ENCODE results near the gene MACROD2. TPM values are rescaled to one million over a fixed set of nuclear protein-coding genes. Genes with fewer than 3 reads are reported as not detected.

The MACROD2 gene
- total RNA-seq, 1 donor from 2014 or later, result not detected

GRCh38 chr20:16035576-16035975 is 2040.3 kb downstream of the MACROD2 start:
- Mint-ChIP-seq H3K27me3 (ENCODE audit: low read depth) (no peaks in the 10 kb centered on the region), H3K4me1 (ENCODE audit: low read depth) (no peaks in the 10 kb centered on the region), H3K27ac (no peak overlapping the region), H3K36me3 (ENCODE audit: low read depth) (no peaks in the 10 kb centered on the region), H3K4me3 (ENCODE audit: low read depth) (no peak overlapping the region), H3K9me3 (no peaks in the 10 kb centered on the region)
- no peak for DNase-seq (ENCODE audit: low spot score)
- intact Hi-C loops (cut with micrococcal nuclease), result no loop called here

GRCh38 chr20:16036331-16036730 is 2041.0 kb downstream of the MACROD2 start:
- no peak overlapping the region for H3K27ac Mint-ChIP-seq
- no peaks in the 10 kb centered on the region for H3K4me1 Mint-ChIP-seq (ENCODE audit: low read depth)

GRCh38 chr20:16040742-16041141 is 2045.4 kb downstream of the MACROD2 start:
- Mint-ChIP-seq H3K27me3 (ENCODE audit: low read depth) (no peaks in the 10 kb centered on the region), H3K36me3 (ENCODE audit: low read depth) (no peaks in the 10 kb centered on the region), H3K4me3 (ENCODE audit: low read depth) (no peak overlapping the region), H3K4me1 (ENCODE audit: low read depth) (no peaks in the 10 kb centered on the region), H3K27ac (no peak overlapping the region), H3K9me3 (peaks cover 4% of the 10 kb centered on the region)
- intact Hi-C loops (cut with micrococcal nuclease), result no loop called here
- no peak for DNase-seq (ENCODE audit: low spot score)

More at GRCh38 chr20:16036331-16036730, 2041.0 kb downstream of the MACROD2 start:
- no peak for DNase-seq (ENCODE audit: low spot score)
- no peaks in the 10 kb centered on the region for H3K9me3 Mint-ChIP-seq
- no peaks in the 10 kb centered on the region for H3K36me3 Mint-ChIP-seq (ENCODE audit: low read depth)
- intact Hi-C loops (cut with micrococcal nuclease), result no loop called here
- H3K27me3 Mint-ChIP-seq (ENCODE audit: low read depth), result no peaks in the 10 kb centered on the region
- H3K4me3 Mint-ChIP-seq (ENCODE audit: low read depth), result no peak overlapping the region

- no peaks in the 10 kb centered on the region for H3K27me3 Mint-ChIP-seq (ENCODE audit: low read depth)
- no peaks in the 10 kb centered on the region for H3K36me3 Mint-ChIP-seq (ENCODE audit: low read depth)
- no peak for DNase-seq (ENCODE audit: low spot score)
- no peak overlapping the region for H3K4me3 Mint-ChIP-seq (ENCODE audit: low read depth)
- H3K27ac Mint-ChIP-seq, result no peak overlapping the region
- no peaks in the 10 kb centered on the region for H3K4me1 Mint-ChIP-seq (ENCODE audit: low read depth)
- intact Hi-C loops (cut with micrococcal nuclease), result no loop called here
- peaks cover 4% of the 10 kb centered on the region for H3K9me3 Mint-ChIP-seq
Measured at GRCh38 chr20:16042731-16043130, 2047.4 kb downstream of the MACROD2 start.

- no peaks in the 10 kb centered on the region for H3K27me3 Mint-ChIP-seq (ENCODE audit: low read depth)
- no peak overlapping the region for H3K27ac Mint-ChIP-seq
- H3K4me1 Mint-ChIP-seq (ENCODE audit: low read depth), result no peaks in the 10 kb centered on the region
- intact Hi-C loops (cut with micrococcal nuclease), result no loop called here
- H3K36me3 Mint-ChIP-seq (ENCODE audit: low read depth), result no peaks in the 10 kb centered on the region
- peaks cover 4% of the 10 kb centered on the region for H3K9me3 Mint-ChIP-seq
- no peak for DNase-seq (ENCODE audit: low spot score)
- no peak overlapping the region for H3K4me3 Mint-ChIP-seq (ENCODE audit: low read depth)
Measured at GRCh38 chr20:16043931-16044330, 2048.6 kb downstream of the MACROD2 start.

GRCh38 chr20:16048876-16049275 is 2053.6 kb downstream of the MACROD2 start:
- no peak overlapping the region for H3K4me3 Mint-ChIP-seq (ENCODE audit: low read depth)
- H3K36me3 Mint-ChIP-seq (ENCODE audit: low read depth), result no peaks in the 10 kb centered on the region
- intact Hi-C loops (cut with micrococcal nuclease), result no loop called here
- H3K27me3 Mint-ChIP-seq (ENCODE audit: low read depth), result no peaks in the 10 kb centered on the region
- H3K9me3 Mint-ChIP-seq, result peaks cover 1% of the 10 kb centered on the region
- H3K4me1 Mint-ChIP-seq (ENCODE audit: low read depth), result no peaks in the 10 kb centered on the region
- no peak overlapping the region for H3K27ac Mint-ChIP-seq
- DNase-seq (ENCODE audit: low spot score), result no peak

- H3K27ac Mint-ChIP-seq, result no peak overlapping the region
- H3K4me3 Mint-ChIP-seq (ENCODE audit: low read depth), result no peak overlapping the region
- H3K4me1 Mint-ChIP-seq (ENCODE audit: low read depth), result no peaks in the 10 kb centered on the region
- no peak for DNase-seq (ENCODE audit: low spot score)
- no peaks in the 10 kb centered on the region for H3K36me3 Mint-ChIP-seq (ENCODE audit: low read depth)
- H3K9me3 Mint-ChIP-seq, result no peaks in the 10 kb centered on the region
- no peaks in the 10 kb centered on the region for H3K27me3 Mint-ChIP-seq (ENCODE audit: low read depth)
- intact Hi-C loops (cut with micrococcal nuclease), result no loop called here
Measured at GRCh38 chr20:16049529-16050093, 2054.3 kb downstream of the MACROD2 start.

GRCh38 chr20:16050366-16050765 is 2055.1 kb downstream of the MACROD2 start:
- Mint-ChIP-seq H3K36me3 (ENCODE audit: low read depth) (no peaks in the 10 kb centered on the region), H3K27ac (no peak overlapping the region), H3K4me3 (ENCODE audit: low read depth) (no peak overlapping the region), H3K9me3 (peaks cover under 1% of the 10 kb centered on the region), H3K4me1 (ENCODE audit: low read depth) (no peaks in the 10 kb centered on the region), H3K27me3 (ENCODE audit: low read depth) (no peaks in the 10 kb centered on the region)
- intact Hi-C loops (cut with micrococcal nuclease), result no loop called here
- no peak for DNase-seq (ENCODE audit: low spot score)

GRCh38 chr20:16051968-16052367 is 2056.7 kb downstream of the MACROD2 start:
- DNase-seq (ENCODE audit: low spot score), result no peak
- Mint-ChIP-seq H3K36me3 (ENCODE audit: low read depth) (no peaks in the 10 kb centered on the region), H3K27me3 (ENCODE audit: low read depth) (no peaks in the 10 kb centered on the region), H3K9me3 (peaks cover 4% of the 10 kb centered on the region), H3K4me3 (ENCODE audit: low read depth) (no peak overlapping the region), H3K27ac (no peak overlapping the region), H3K4me1 (ENCODE audit: low read depth) (no peaks in the 10 kb centered on the region)
- intact Hi-C loops (cut with micrococcal nuclease), result no loop called here

GRCh38 chr20:16052456-16052855 is 2057.1 kb downstream of the MACROD2 start:
- H3K36me3 Mint-ChIP-seq (ENCODE audit: low read depth), result no peaks in the 10 kb centered on the region
- no peaks in the 10 kb centered on the region for H3K4me1 Mint-ChIP-seq (ENCODE audit: low read depth)
- no peak overlapping the region for H3K4me3 Mint-ChIP-seq (ENCODE audit: low read depth)
- intact Hi-C loops (cut with micrococcal nuclease), result no loop called here
- H3K9me3 Mint-ChIP-seq, result peaks cover 4% of the 10 kb centered on the region
- no peak overlapping the region for H3K27ac Mint-ChIP-seq
- DNase-seq (ENCODE audit: low spot score), result no peak
- H3K27me3 Mint-ChIP-seq (ENCODE audit: low read depth), result no peaks in the 10 kb centered on the region

GRCh38 chr20:16054985-16055384 is 2059.7 kb downstream of the MACROD2 start:
- Mint-ChIP-seq H3K4me3 (ENCODE audit: low read depth) (no peak overlapping the region), H3K27ac (no peak overlapping the region), H3K9me3 (peaks cover 7% of the 10 kb centered on the region), H3K4me1 (ENCODE audit: low read depth) (no peaks in the 10 kb centered on the region), H3K36me3 (ENCODE audit: low read depth) (no peaks in the 10 kb centered on the region), H3K27me3 (ENCODE audit: low read depth) (no peaks in the 10 kb centered on the region)
- intact Hi-C loops (cut with micrococcal nuclease), result no loop called here
- no peak for DNase-seq (ENCODE audit: low spot score)

GRCh38 chr20:16057651-16058050 is 2062.3 kb downstream of the MACROD2 start:
- Mint-ChIP-seq H3K27ac (no peak overlapping the region), H3K27me3 (ENCODE audit: low read depth) (no peaks in the 10 kb centered on the region), H3K4me1 (ENCODE audit: low read depth) (no peaks in the 10 kb centered on the region), H3K9me3 (peaks cover 7% of the 10 kb centered on the region), H3K36me3 (ENCODE audit: low read depth) (no peaks in the 10 kb centered on the region), H3K4me3 (ENCODE audit: low read depth) (no peak overlapping the region)
- intact Hi-C loops (cut with micrococcal nuclease), result no loop called here
- no peak for DNase-seq (ENCODE audit: low spot score)

- Mint-ChIP-seq H3K27me3 (ENCODE audit: low read depth) (no peaks in the 10 kb centered on the region), H3K4me3 (ENCODE audit: low read depth) (no peak overlapping the region), H3K9me3 (peaks cover 7% of the 10 kb centered on the region), H3K4me1 (ENCODE audit: low read depth) (no peaks in the 10 kb centered on the region), H3K36me3 (ENCODE audit: low read depth) (no peaks in the 10 kb centered on the region), H3K27ac (no peak overlapping the region)
- DNase-seq (ENCODE audit: low spot score), result no peak
- intact Hi-C loops (cut with micrococcal nuclease), result no loop called here
Measured at GRCh38 chr20:16058268-16058667, 2063.0 kb downstream of the MACROD2 start.

- DNase-seq (ENCODE audit: low spot score), result no peak
- H3K4me1 Mint-ChIP-seq (ENCODE audit: low read depth), result no peaks in the 10 kb centered on the region
- no peaks in the 10 kb centered on the region for H3K36me3 Mint-ChIP-seq (ENCODE audit: low read depth)
- intact Hi-C loops (cut with micrococcal nuclease), result no loop called here
- peaks cover 7% of the 10 kb centered on the region for H3K9me3 Mint-ChIP-seq
- H3K27ac Mint-ChIP-seq, result no peak overlapping the region
- H3K4me3 Mint-ChIP-seq (ENCODE audit: low read depth), result no peak overlapping the region
- H3K27me3 Mint-ChIP-seq (ENCODE audit: low read depth), result no peaks in the 10 kb centered on the region
Measured at GRCh38 chr20:16059841-16060240, 2064.5 kb downstream of the MACROD2 start.

Measured in activated T-helper 2 cell treated with anti-CD3 and anti-CD28 coated beads, Interferon-gamma antibody, Interleukin-2, Interleukin-4, amounts not matched to agents 10 μg/mL and 5 μg/mL and 100 μg/mL, durations not matched to agents 14 hours and 24 hours and 36 hours (primary cell).